ENCODE results near the gene CRKL. TPM values are rescaled to one million over a fixed set of nuclear protein-coding genes. Genes with fewer than 3 reads are reported as not detected.

Gene CRKL, protein sequence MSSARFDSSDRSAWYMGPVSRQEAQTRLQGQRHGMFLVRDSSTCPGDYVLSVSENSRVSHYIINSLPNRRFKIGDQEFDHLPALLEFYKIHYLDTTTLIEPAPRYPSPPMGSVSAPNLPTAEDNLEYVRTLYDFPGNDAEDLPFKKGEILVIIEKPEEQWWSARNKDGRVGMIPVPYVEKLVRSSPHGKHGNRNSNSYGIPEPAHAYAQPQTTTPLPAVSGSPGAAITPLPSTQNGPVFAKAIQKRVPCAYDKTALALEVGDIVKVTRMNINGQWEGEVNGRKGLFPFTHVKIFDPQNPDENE
- 10 to 100 TPM; 60.5 to 62.2 TPM for total RNA-seq

DNA sequence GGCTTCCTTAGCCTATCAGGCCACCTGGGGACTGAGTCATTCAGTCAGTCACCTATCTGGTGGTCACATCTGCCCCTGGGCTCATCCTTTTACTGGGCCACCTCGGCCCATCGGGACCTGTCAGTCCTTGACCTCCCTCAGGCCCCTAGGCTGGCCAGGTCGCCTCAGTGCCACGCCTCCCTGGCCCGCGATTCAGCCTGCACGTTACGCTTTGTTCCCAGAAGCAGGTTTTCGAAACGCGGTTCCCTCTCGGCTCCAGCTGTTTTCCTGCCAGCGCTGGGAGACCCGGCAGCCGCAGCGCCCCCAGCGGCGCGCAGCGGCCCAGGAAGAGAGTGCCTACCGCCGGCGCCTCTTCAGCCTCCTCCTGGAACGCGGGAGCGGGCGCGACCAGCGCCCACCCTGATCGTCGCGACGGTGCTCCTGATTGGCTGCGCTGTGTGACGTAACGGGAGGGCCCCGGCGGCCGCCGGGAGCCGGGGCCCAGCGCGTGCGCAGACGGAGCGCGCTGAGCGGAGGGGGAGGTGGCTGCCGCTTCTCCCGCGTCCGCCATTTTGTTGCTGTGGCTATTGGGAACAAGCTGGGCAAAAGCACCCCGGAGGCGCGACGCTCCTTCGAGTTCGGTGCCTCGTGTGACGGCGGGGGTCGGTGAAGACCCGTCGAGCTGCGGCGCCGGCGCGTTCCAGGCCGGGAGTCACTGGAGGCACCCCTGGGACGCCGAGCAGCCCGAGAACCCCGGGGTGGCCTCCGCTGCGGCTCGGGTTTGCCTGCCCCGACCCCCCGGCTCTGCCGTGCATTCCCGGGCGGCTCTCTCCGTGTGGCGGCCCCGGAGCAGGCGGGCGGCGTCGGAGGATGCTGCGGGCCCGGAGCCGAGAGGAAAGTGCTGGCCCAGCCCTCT is at the start of gene CRKL:
TSS of gene CRKL (plus strand) at position 492 of the 895 bp plus-strand sequence. CDS start 528 bp downstream, outside the sequence.
- Mint-ChIP-seq H3K4me3 (peak within 1 kb of the TSS; percentile 98), H3K36me3 (ENCODE audit: low read depth) (peaks cover 28% of the 10 kb centered on the region)
- CTCF ChIA-PET, result interaction anchor here (0.7 to 1.0 kb wide), 2 partner anchors 48 to 86 kb away, joined by 3 read pairs; no protein-coding TSS in a partner anchor

GRCh38 chr22:20868025-20868962 is 48.9 kb upstream of the CRKL start:
- H3K36me3 Mint-ChIP-seq (ENCODE audit: low read depth), result peaks cover 4% of the 10 kb centered on the region
- DNase-seq, result no peak
- CTCF ChIA-PET, result no interaction called here
- intact Hi-C loops (cut with micrococcal nuclease), result no loop called here
- H3K4me3 Mint-ChIP-seq, result no peak overlapping the region
- no peaks in the 10 kb centered on the region for H3K9me3 Mint-ChIP-seq
- H3K27me3 Mint-ChIP-seq (ENCODE audit: low read depth), result no peaks in the 10 kb centered on the region
- H3K27ac Mint-ChIP-seq, result no peak overlapping the region
- H3K4me1 Mint-ChIP-seq (ENCODE audit: low read depth), result peaks cover 14% of the 10 kb centered on the region

More for the DNA sequence above, at the start of gene CRKL:
- Mint-ChIP-seq H3K9me3 (no peaks in the 10 kb centered on the region), H3K27me3 (ENCODE audit: low read depth) (no peaks in the 10 kb centered on the region), H3K27ac (peak within 1 kb of the TSS; percentile 86), H3K4me1 (ENCODE audit: low read depth) (peaks cover 28% of the 10 kb centered on the region)
- DNase-seq, result peak; percentile 97
- intact Hi-C loops (cut with micrococcal nuclease), result loop anchor here (1.0 to 2.0 kb wide), 4 partner anchors 59 to 214 kb away; partner anchors contain the start of genes LZTR1, PI4KA and THAP7

GRCh38 chr22:20869234-20869633 is 48.0 kb upstream of the CRKL start:
- Mint-ChIP-seq H3K4me1 (ENCODE audit: low read depth) (peaks cover 11% of the 10 kb centered on the region), H3K9me3 (no peaks in the 10 kb centered on the region), H3K27ac (no peak overlapping the region), H3K27me3 (ENCODE audit: low read depth) (no peaks in the 10 kb centered on the region), H3K4me3 (no peak overlapping the region), H3K36me3 (ENCODE audit: low read depth) (peaks cover 5% of the 10 kb centered on the region)
- DNase-seq, result no peak
- CTCF ChIA-PET, result no interaction called here
- intact Hi-C loops (cut with micrococcal nuclease), result no loop called here

GRCh38 chr22:20873214-20873613 is 44.0 kb upstream of the CRKL start:
- H3K4me3 Mint-ChIP-seq, result no peak overlapping the region

DNA sequence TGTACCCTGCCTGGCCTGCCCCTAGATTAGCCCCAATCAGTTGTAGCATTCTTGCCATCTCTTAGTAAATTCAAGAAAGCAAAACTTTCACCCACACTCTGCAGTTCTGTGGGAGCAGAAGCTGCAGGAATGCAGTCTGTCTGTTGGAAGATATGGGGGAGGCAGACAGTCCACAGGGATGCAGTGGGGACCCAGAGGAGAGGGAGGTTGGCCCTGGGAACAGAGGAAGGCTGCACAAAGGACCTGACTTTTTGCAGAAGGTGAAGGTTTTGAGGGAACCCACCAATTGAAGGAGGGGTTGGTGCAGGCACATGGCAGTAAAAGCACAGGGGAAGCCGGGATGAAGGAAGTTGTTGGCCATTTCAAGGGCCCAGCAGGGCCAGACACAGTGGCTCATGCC is 41.9 kb upstream of the CRKL start:
- H3K27ac Mint-ChIP-seq, result no peak overlapping the region

More at GRCh38 chr22:20873214-20873613, 44.0 kb upstream of the CRKL start:
- CTCF ChIA-PET, result no interaction called here
- H3K36me3 Mint-ChIP-seq (ENCODE audit: low read depth), result peaks cover 15% of the 10 kb centered on the region
- no peaks in the 10 kb centered on the region for H3K4me1 Mint-ChIP-seq (ENCODE audit: low read depth)
- intact Hi-C loops (cut with micrococcal nuclease), result no loop called here
- no peak overlapping the region for H3K27ac Mint-ChIP-seq
- no peak for DNase-seq
- H3K27me3 Mint-ChIP-seq (ENCODE audit: low read depth), result no peaks in the 10 kb centered on the region
- no peaks in the 10 kb centered on the region for H3K9me3 Mint-ChIP-seq

DNA sequence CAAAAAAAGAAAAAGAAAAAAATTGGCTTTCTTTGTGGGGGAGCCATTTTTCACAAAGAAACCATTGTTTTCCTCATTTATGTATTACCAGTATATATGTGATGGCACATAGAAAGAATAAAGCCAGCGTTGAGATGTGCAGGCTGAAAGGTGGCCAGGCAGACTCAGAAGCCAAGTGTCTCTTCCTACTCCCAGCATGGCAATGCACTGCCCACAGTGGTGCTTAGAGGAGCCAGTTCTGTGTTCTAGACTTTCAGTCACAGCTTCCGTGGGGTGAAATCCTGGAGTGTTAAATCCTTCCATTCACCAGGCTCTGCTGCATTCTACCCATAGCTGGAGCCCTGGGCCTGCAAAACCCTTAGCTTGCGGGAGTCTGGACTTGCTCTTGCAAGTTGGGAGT is 39.5 kb upstream of the CRKL start:
- Mint-ChIP-seq H3K36me3 (ENCODE audit: low read depth) (peaks cover 12% of the 10 kb centered on the region), H3K9me3 (no peaks in the 10 kb centered on the region), H3K27ac (no peak overlapping the region), H3K27me3 (ENCODE audit: low read depth) (no peaks in the 10 kb centered on the region), H3K4me3 (no peak overlapping the region), H3K4me1 (ENCODE audit: low read depth) (no peaks in the 10 kb centered on the region)
- DNase-seq, result no peak
- intact Hi-C loops (cut with micrococcal nuclease), result no loop called here
- CTCF ChIA-PET, result interaction anchor here (1.5 to 1.7 kb wide), 2 partner anchors 9 to 144 kb away, joined by 3 to 6 read pairs; no protein-coding TSS in a partner anchor

More for the DNA sequence above, 41.9 kb upstream of the CRKL start:
- H3K36me3 Mint-ChIP-seq (ENCODE audit: low read depth), result peaks cover 12% of the 10 kb centered on the region
- H3K9me3 Mint-ChIP-seq, result no peaks in the 10 kb centered on the region
- no peak overlapping the region for H3K4me3 Mint-ChIP-seq
- CTCF ChIA-PET, result no interaction called here
- no peak for DNase-seq
- intact Hi-C loops (cut with micrococcal nuclease), result no loop called here
- H3K4me1 Mint-ChIP-seq (ENCODE audit: low read depth), result no peaks in the 10 kb centered on the region
- no peaks in the 10 kb centered on the region for H3K27me3 Mint-ChIP-seq (ENCODE audit: low read depth)

DNA sequence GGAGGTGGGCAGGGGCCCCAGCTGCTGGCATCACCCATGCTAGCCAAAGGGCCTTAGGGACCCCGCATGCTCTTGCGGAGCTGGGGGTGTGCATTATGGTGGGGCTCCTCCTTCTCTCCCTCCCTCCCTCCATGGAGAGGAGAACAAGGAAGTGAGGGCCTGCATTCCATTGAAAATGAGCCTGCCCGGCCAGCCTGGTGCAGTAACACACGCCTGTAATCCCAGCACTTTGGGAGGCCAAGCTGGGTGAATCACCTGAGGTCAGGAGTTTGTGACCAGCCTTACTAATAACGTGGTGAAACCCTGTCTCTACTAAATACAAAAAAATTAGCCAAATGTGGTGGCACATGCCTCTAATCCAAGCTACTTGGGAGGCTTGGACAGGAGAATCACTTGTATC is 36.0 kb upstream of the CRKL start:
- intact Hi-C loops (cut with micrococcal nuclease), result no loop called here
- peaks cover 15% of the 10 kb centered on the region for H3K36me3 Mint-ChIP-seq (ENCODE audit: low read depth)
- DNase-seq, result no peak
- H3K27me3 Mint-ChIP-seq (ENCODE audit: low read depth), result no peaks in the 10 kb centered on the region
- CTCF ChIA-PET, result interaction anchor here (0.9 kb wide), 1 partner anchor 222 kb away, joined by 3 read pairs; no protein-coding TSS in a partner anchor
- H3K4me3 Mint-ChIP-seq, result no peak overlapping the region
- H3K9me3 Mint-ChIP-seq, result no peaks in the 10 kb centered on the region
- no peaks in the 10 kb centered on the region for H3K4me1 Mint-ChIP-seq (ENCODE audit: low read depth)
- no peak overlapping the region for H3K27ac Mint-ChIP-seq

DNA sequence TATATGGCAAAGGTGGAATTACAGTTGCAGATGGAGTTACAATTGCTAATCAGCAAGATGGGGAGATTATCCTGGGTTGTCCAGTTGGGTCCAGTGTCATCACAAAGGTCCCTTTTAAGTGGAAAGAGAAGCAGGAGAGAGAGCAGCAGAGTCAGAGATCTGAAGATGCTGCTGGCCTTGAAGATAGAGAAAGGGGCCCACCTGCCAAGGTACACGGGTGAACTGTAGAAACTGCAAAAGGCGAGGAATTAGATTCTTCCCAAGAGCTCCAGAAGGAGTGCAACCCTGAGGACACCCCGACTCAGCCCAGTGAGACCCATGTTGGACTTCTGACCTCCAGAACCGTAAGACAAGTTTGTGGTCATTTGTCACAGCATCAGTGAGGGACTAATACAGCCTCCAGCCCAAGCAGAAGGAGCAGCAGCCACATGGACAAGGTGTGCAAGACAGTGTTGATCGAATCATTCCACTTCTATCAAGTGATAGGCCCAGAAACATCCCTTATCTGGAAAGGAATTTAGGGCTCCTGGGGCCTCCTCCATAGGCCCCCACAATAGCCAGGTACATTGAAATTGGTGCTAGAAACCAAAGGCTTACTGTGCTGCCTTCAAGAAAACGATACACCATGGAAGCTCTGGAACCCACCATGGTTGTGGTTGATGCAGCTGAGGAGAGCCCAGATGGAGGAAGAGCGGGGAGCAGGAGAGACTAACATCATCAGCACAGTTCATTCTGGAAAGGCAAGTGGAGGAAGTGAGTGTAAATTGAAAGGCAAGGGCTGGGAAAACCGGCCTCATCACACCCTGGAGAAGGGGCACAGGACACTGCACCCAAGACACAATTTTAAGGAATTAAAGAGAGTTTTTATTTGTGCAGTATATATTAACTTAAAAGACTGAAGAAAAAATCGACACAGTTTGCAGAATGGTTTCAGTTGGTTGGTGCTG is 35.1 kb upstream of the CRKL start:
- H3K4me3 Mint-ChIP-seq, result no peak overlapping the region
- CTCF ChIA-PET, result interaction anchor here (0.6 kb wide), 1 partner anchor 104 kb away, joined by 3 read pairs; no protein-coding TSS in a partner anchor

GRCh38 chr22:20882855-20883254 is 34.4 kb upstream of the CRKL start:
- DNase-seq, result no peak
- H3K27ac Mint-ChIP-seq, result no peak overlapping the region
- intact Hi-C loops (cut with micrococcal nuclease), result no loop called here
- H3K4me3 Mint-ChIP-seq, result no peak overlapping the region
- no peaks in the 10 kb centered on the region for H3K27me3 Mint-ChIP-seq (ENCODE audit: low read depth)
- H3K36me3 Mint-ChIP-seq (ENCODE audit: low read depth), result peaks cover 15% of the 10 kb centered on the region
- no peaks in the 10 kb centered on the region for H3K4me1 Mint-ChIP-seq (ENCODE audit: low read depth)
- H3K9me3 Mint-ChIP-seq, result no peaks in the 10 kb centered on the region
- CTCF ChIA-PET, result interaction anchor here (0.6 kb wide), 1 partner anchor 99 kb away, joined by 3 read pairs; no protein-coding TSS in a partner anchor

More for the DNA sequence above, 35.1 kb upstream of the CRKL start:
- intact Hi-C loops (cut with micrococcal nuclease), result no loop called here
- H3K4me1 Mint-ChIP-seq (ENCODE audit: low read depth), result no peaks in the 10 kb centered on the region
- no peaks in the 10 kb centered on the region for H3K9me3 Mint-ChIP-seq
- H3K27me3 Mint-ChIP-seq (ENCODE audit: low read depth), result no peaks in the 10 kb centered on the region
- H3K36me3 Mint-ChIP-seq (ENCODE audit: low read depth), result peaks cover 10% of the 10 kb centered on the region
- H3K27ac Mint-ChIP-seq, result no peak overlapping the region
- no peak for DNase-seq

DNA sequence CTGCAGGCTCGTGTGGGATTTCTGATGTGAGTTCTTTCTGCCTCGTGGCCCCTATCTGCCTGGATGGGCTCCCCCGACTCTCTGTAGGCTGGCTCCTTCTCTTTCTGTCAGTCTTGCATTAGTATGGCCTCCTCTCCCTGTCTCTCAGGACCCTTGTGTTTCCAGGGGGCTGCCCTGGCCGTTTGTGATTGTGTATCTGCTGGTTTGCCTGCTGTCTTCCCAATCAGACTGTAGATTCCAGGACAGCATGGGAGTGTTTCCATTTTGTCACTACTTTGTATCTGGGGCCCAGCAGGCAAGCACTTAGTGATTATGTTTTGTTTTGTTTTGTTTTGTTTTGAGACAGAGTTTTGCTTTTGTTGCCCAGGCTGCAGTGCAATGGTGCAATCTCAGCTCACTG is 32.8 kb upstream of the CRKL start:
- Mint-ChIP-seq H3K4me1 (ENCODE audit: low read depth) (no peaks in the 10 kb centered on the region), H3K36me3 (ENCODE audit: low read depth) (peaks cover 19% of the 10 kb centered on the region), H3K9me3 (no peaks in the 10 kb centered on the region), H3K27ac (no peak overlapping the region), H3K4me3 (no peak overlapping the region), H3K27me3 (ENCODE audit: low read depth) (no peaks in the 10 kb centered on the region)
- DNase-seq, result no peak
- CTCF ChIA-PET, result no interaction called here
- intact Hi-C loops (cut with micrococcal nuclease), result no loop called here

DNA sequence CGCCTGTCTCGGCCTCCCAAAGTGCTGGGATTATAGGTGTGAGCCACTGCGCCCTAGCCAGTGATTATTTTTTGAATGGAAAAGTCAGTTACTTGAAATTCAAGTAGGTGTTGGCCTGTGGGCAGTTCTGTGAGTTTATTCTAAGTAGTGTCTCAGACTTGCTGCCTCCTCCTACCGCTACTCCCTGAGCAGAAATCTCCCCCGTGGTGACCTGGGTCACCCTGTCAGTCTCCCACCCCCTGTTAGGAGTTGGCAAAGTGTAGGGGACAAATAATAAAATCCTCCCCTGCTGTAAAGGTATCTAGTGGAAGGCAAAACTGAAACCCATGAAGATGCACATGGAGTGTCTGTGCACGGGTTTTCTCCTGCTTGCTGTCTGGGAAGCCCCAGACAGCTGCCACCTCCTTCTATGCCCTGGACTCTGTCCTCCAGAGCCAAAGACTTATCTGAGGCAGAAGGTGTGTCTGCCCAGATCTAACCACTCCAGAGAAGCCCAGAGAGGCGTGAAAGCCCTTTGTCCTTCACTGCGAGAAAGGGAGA is 32.1 kb upstream of the CRKL start:
- Mint-ChIP-seq H3K4me1 (ENCODE audit: low read depth) (no peaks in the 10 kb centered on the region), H3K27me3 (ENCODE audit: low read depth) (no peaks in the 10 kb centered on the region), H3K27ac (no peak overlapping the region), H3K4me3 (no peak overlapping the region), H3K36me3 (ENCODE audit: low read depth) (peaks cover 23% of the 10 kb centered on the region), H3K9me3 (no peaks in the 10 kb centered on the region)
- CTCF ChIA-PET, result interaction anchor here (0.9 kb wide), 1 partner anchor 141 kb away, joined by 3 read pairs; no protein-coding TSS in a partner anchor
- DNase-seq, result no peak
- intact Hi-C loops (cut with micrococcal nuclease), result no loop called here

All from activated naive CD4-positive, alpha-beta T cell treated with anti-CD3 and anti-CD28 coated beads for 36 hours (primary cell).